NCI-H2081 treated with DMSO at 0.1 percent for 48 hours (cell line): ENCODE measurements around the gene ATP7A.

Source experiments
- DNase-seq: peaks from one replicate; lab custom pipeline; 2025; lab: John Stamatoyannopoulos, UW

The ATP7A gene

GRCh38 chrX:77945910-77946545, 35.5 kb downstream of the ATP7A start:
- no peak for DNase-seq

GRCh38 chrX:77946571-77946970, 36.1 kb downstream of the ATP7A start:
- no peak for DNase-seq

GRCh38 chrX:77949840-77950239, 39.3 kb downstream of the ATP7A start:
- DNase-seq: no peak

DNA sequence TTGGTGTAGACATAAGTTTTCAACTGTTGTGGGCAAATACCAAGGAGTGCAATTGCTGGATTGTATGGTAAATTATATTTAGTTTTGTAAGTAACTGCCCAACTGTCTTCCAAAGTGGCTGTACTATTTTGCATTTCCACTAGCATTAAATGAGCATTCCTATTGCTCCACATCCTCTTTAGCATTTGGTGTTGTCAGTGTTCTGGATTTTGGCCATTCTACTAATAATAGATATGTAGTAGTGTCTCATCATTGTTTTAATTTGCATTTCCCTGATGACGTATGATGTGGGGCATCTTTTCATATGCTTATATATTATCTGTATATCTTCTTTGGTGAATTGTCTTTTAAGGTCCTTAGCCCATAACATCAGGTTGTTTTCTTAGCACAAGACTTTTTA, 41.7 kb downstream of the ATP7A start:
- no peak for DNase-seq

- no peak for DNase-seq
Measured at GRCh38 chrX:77953302-77953701, 42.8 kb downstream of the ATP7A start.

DNA sequence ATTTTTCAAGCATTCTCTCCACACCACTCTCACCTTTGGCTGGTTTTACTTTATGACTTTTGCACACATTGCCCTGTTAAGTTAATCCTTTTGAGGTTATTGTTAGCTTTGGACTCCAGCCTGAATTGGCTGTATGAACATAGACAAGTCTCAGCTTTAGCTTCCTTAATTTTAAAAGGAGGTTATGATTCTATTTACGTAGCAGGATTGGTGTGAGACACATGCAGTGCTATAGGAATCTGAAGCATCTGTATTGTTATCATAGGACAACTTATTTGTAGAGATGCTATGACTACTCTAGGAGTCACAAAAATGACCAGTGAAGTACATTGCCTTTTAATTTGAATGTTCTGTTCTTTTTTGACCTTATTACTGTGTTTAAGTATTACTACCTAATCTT, 43.2 kb downstream of the ATP7A start:
- no peak for DNase-seq

GRCh38 chrX:77960567-77960966, 50.1 kb downstream of the ATP7A start:
- DNase-seq: no peak

DNA sequence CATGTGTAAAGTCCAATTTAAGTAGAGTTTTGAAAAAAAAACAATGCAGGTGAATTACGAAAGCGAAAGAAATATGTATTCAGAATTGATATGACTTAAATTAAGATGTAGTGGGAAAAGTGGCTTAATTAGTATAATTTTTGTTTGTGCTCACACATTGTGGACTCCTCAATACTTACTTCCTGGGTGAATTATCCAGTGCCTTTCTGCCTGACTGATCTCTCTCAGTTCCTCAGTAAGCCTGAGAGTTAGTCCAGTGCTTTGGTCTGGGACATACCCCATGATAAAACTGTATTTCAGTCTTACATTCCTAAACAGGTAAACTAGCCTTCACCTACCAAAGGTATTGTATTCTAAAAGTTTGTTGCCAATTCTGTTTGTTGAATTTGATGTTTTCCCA, 50.6 kb downstream of the ATP7A start:
- no peak for DNase-seq

- DNase-seq: no peak
Measured at GRCh38 chrX:77962068-77962902, 51.8 kb downstream of the ATP7A start.

DNA sequence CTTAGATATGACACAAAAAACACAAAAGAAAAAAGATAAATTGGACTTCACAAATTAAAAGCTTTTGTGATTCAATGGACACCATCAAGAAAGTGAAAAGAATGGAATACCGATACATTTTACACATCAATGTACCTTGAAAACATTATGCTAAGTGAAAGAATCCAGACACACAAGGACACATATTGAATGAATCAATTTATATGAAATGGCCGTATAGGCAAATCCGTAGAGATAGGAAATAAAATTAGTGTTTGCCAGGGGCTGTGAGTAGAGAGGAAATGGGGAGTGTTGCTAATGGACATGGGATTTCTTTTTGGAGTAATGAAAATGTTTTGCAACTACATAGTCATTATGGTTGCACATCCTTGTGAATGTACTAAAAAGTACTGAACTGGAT, 55.9 kb downstream of the ATP7A start:
- no peak for DNase-seq

DNA sequence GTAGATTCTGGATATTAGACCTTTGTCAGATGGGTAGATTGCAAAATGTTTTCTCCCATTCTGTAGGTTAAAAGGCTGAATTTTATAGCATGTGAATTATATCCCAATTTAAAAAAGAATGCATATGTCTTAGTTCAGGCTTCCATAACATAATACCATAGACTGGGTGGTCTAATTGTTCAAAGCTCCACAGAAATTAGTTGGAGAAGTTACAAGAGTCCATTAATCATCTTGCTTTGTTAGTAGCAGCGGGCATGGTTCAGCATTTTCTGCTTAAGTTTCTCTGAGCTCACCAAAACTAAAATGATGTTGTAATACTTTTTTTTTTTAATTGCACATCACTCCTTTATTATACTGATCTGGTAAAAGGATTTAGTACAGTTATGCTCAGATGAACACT, 57.1 kb downstream of the ATP7A start:
- no peak for DNase-seq

DNA sequence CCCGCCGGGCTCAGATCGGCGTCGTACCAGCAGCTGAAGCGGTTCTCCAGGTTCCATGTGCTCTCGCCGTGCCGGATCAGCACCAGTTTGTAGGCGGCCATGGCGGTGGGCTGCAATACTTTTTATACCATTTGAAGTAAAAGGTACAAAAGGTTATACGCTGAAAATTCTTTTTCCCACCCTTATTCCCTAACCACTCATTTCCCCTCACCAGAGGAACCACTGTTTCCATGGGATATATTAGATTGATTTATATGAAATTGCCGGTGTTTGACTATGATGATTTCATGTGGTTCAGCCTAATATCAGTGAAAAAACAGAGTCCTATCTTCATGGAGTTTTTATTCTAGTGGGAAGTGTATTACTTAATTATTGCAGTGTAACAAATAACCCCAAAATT, 59.0 kb downstream of the ATP7A start, which contains the start of gene PGAM4:
PGAM4 (minus strand) TSS at position 101 of the 400 bp plus-strand sequence; CDS start at position 101, 0 bp downstream.
- DNase-seq: no peak

DNA sequence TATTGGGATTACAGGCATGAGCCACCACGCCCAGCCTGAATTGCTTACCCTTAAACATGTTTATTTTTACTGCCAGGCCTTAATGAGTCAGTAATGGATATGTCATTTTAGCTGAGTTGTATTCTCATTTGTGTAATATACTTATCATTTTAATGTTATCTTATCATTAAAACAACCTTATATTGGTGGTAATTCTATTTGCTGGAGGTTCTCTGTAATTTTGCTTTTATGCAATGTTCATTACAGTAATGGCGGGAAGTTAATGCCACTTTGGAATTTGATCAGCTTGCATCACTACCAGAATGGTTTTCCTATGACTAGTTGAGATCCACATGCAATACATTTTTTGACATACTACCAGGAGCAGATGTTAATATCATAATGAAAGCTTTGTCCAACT, 65.3 kb downstream of the ATP7A start:
- DNase-seq: no peak

DNA sequence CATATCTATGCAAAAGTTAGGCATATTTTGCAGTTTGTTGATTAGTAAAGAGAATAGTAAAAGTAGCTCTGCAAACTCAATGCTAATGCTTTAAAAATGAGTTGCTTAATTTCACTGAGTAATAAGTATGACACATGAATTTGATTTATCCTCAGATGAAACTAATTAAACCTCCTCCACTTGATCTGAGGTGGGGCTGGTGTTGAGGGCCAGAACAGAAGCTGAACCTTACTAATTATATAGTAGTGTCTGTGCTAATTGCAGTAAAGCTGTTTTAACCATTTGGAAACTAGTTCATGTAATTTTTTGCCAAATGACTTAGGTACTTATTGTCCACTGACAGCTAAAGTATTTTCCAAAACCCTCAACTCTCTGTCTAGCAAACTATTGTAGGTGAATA, 66.6 kb downstream of the ATP7A start:
- no peak for DNase-seq

DNA sequence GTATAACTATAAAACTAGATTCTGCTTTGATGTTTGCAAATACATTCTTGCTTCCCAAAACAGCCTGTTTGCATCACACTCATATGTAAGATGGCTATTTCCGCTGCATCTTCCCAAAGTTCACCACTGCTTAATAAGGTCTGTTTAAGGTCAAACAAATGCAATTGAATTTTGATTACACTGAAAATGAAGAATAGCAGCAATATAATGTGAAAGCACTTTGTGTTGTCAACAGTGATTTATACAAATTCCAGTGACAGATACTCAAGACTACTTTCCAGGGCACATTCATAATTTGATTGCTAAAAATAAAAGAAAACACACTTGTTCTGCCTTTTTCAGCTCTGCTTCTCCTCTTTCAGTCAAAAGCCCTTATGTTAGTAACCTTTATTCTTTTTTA, 67.0 kb downstream of the ATP7A start:
- no peak for DNase-seq

DNA sequence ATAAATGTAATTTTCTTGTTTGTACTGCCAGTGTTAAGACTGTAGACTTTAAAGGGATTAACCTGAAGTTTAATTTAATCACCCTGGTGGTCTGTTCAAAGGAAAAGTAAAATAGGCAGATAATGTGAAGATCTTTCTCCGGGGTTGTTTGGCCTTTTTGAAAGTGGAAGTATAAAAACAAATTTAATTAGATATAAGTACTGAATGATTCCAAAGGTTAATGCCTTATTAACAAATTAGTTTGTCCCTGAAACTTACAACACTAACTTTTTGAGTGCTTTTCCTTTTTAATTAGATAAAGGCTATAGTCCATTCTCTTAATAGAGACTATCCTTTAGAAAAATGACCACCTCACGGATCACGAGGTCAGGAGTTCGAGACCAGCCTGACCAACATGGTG, 69.4 kb downstream of the ATP7A start:
- no peak for DNase-seq

- DNase-seq: no peak
Measured at GRCh38 chrX:78011846-78012245, 101.4 kb downstream of the ATP7A start.

- DNase-seq: no peak
Measured at GRCh38 chrX:78019586-78020483, 109.3 kb downstream of the ATP7A start.

DNA sequence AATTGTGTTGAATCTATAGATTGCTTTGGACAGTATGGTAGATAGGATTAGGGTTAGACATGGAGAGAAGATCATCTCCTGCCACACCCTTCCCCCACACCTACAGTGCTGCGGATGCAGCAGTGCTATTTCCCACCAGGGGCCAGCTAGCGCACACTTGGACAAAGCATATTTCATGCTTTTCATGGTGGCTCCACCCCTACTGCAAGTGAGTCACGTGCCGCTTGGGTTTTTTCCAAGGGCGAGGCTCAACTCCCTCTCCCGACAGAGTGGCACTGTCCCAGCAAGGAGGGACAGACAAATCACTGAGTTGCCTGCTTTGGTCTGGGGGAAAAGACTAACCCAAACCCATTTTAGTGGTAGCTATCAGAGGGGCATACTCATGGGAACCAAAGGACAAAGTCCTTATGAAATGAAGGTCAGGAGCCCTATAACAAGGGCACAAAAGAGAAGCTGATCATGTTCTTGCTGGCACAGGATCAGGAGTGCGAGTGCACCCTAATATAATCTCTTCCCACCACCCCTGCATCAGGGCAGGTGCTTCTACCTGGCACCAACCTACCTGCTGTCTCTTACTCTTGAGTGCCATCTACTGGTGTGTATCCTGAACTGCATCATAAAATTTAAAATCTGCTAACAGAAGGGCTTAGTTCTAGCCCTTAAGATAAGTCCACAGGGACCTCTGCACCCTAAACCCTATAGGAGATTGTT, 114.0 kb downstream of the ATP7A start:
- DNase-seq: no peak

GRCh38 chrX:78027798-78028197, 117.3 kb downstream of the ATP7A start:
- no peak for DNase-seq

GRCh38 chrX:78029663-78030062, 119.2 kb downstream of the ATP7A start:
- DNase-seq: no peak

- DNase-seq: no peak
Measured at GRCh38 chrX:78035061-78035460, 124.6 kb downstream of the ATP7A start.
